Trophoblast cell (in vitro differentiated cells and primary cell): ENCODE measurements around the gene CDSN.
A peak's percentile ranks its signal among the peaks of the same experiment; 100 is the strongest.

Source experiments
- DNase-seq, 2 donors: peaks; one replicate each; pipeline ENCODE4 v3.0.0-alpha.2; 2016
- H2AFZ ChIP-seq: 2 replicates; pipeline ENCODE4 v1.6.1; 2013; ENCODE audit warnings: low read length, moderate library complexity, mild to moderate bottlenecking; ENCODE audit not compliant: insufficient read depth, poor library complexity
- H2AK5ac ChIP-seq: 2 replicates; pipeline ENCODE4 v1.6.1; 2013; ENCODE audit warnings: mild to moderate bottlenecking, low read length
- H2BK120ac ChIP-seq: 2 replicates; pipeline ENCODE4 v1.6.1; 2013; ENCODE audit warnings: low read length, mild to moderate bottlenecking, moderate library complexity; ENCODE audit not compliant: insufficient read depth, poor library complexity
- H2BK12ac ChIP-seq: 2 replicates; pipeline ENCODE4 v1.6.1; 2013; ENCODE audit warnings: mild to moderate bottlenecking, low read length, moderate library complexity
- H2BK5ac ChIP-seq: 2 replicates; pipeline ENCODE4 v1.6.1; 2013; ENCODE audit warnings: low read length, low read depth, moderate library complexity, mild to moderate bottlenecking; ENCODE audit not compliant: poor library complexity
- H3K14ac ChIP-seq: 2 replicates; pipeline ENCODE4 v1.6.1; 2013; ENCODE audit warnings: mild to moderate bottlenecking, low read length
- H3K18ac ChIP-seq: 2 replicates; pipeline ENCODE4 v1.6.1; 2013; ENCODE audit warnings: mild to moderate bottlenecking, low read length
- H3K23ac ChIP-seq: 2 replicates; pipeline ENCODE4 v1.6.1; 2013; ENCODE audit warnings: low read length
- H3K27ac ChIP-seq: 2 replicates; pipeline ENCODE4 v1.5.1; 2013; ENCODE audit warnings: low read depth, mild to moderate bottlenecking, inconsistent platforms, low read length, moderate library complexity
- H3K27me3 ChIP-seq: 2 replicates; pipeline ENCODE4 v1.6.1; 2013; ENCODE audit warnings: inconsistent platforms, mild to moderate bottlenecking, low read length, moderate library complexity; ENCODE audit not compliant: insufficient read depth
- H3K36me3 ChIP-seq, 2 experiments: 1 replicate in 1 of 2; 2 replicates in 1 of 2; pipeline ENCODE4 v1.6.1; 2013; ENCODE audit warnings: low read length in 2 of 2, mild to moderate bottlenecking in 2 of 2, moderate library complexity in 1 of 2; ENCODE audit not compliant: insufficient read depth in 2 of 2, control insufficient read depth in 1 of 2
- H3K4ac ChIP-seq: 2 replicates; pipeline ENCODE4 v1.6.1; 2013; ENCODE audit warnings: low read depth, mild to moderate bottlenecking, low read length, moderate library complexity
- H3K4me1 ChIP-seq, 2 experiments: 1 replicate in 1 of 2; 2 replicates in 1 of 2; pipeline ENCODE4 v1.6.1; 2013; ENCODE audit warnings: low read length in 2 of 2, mild to moderate bottlenecking in 2 of 2, moderate library complexity in 1 of 2; ENCODE audit not compliant: insufficient read depth in 2 of 2, control insufficient read depth in 1 of 2
- H3K4me2 ChIP-seq: 2 replicates; pipeline ENCODE4 v1.6.1; 2013; ENCODE audit warnings: inconsistent platforms, mild to moderate bottlenecking, low read length, moderate library complexity
- H3K4me3 ChIP-seq: 2 replicates; pipeline ENCODE4 v1.5.1; 2013; ENCODE audit warnings: mild to moderate bottlenecking, low read depth, low read length, inconsistent platforms
- H3K79me1 ChIP-seq: one replicate; pipeline ENCODE4 v1.6.1; 2013; ENCODE audit warnings: low read length
- H3K79me2 ChIP-seq: 2 replicates; pipeline ENCODE4 v1.6.1; 2013; ENCODE audit warnings: low read length, mild to moderate bottlenecking; ENCODE audit not compliant: control insufficient read depth, insufficient read depth, poor library complexity
- H3K9ac ChIP-seq: 2 replicates; pipeline ENCODE4 v1.6.1; 2013; ENCODE audit warnings: mild to moderate bottlenecking, low read length
- H3K9me3 ChIP-seq: 2 replicates; pipeline ENCODE4 v1.6.1; 2013; ENCODE audit warnings: low read depth, mild to moderate bottlenecking, control low read depth, inconsistent platforms, low read length; ENCODE audit not compliant: insufficient read depth
- H4K12ac ChIP-seq: 2 replicates; pipeline ENCODE4 v1.6.1; 2013; ENCODE audit warnings: low read depth, mild to moderate bottlenecking, low read length, moderate library complexity
- H4K8ac ChIP-seq: 2 replicates; pipeline ENCODE4 v1.6.1; 2013; ENCODE audit warnings: low read depth, mild to moderate bottlenecking, low read length, moderate library complexity
- H4K91ac ChIP-seq: one replicate; pipeline ENCODE4 v1.6.1; 2013; ENCODE audit warnings: low read depth, mild to moderate bottlenecking, low read length, moderate library complexity
- WGBS: extraction: QIAGEN DNeasy Blood & Tissue Kit; methylation state at CpG from one replicate; pipeline ENCODE4 v1.1.7; 2013; ENCODE audit warnings: missing lambda C conversion rate; ENCODE audit not compliant: insufficient read length, insufficient coverage; ENCODE audit errors: extremely low coverage; 5-methylcytosine and 5-hydroxymethylcytosine counted together

The CDSN gene

DNA sequence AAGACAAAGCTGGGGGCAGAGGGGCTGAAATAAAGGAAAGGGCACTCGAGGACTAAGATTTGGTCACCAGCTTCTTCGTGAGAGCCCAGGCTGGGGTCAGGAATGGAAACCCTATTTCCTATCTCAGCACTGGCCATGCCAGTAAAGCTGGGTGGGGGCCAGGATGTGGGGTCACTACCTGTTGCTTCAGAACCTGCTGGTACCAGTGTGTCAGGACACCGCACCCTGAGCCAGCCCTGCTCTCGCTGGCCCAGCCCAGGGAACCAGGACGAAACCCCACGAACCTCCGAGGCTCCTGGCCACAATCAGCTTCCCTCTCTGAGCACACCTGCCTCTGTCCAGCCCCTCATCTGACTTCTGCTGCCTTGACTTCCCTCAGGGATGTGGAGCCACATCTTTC is 2.1 kb downstream of the CDSN start:
- H3K27ac ChIP-seq, result no peak overlapping the region
- no peak overlapping the region for H2BK120ac ChIP-seq
- H3K9me3 ChIP-seq, result peaks cover 1% of the 10 kb centered on the region
- no peak overlapping the region for H3K4me2 ChIP-seq
- H3K27me3 ChIP-seq, result no peaks in the 10 kb centered on the region
- no peak overlapping the region for H3K14ac ChIP-seq
- H3K79me1 ChIP-seq, result no peaks in the 10 kb centered on the region
- no peak overlapping the region for H3K23ac ChIP-seq
- no peak overlapping the region for H4K12ac ChIP-seq
- peaks cover 9 to 14% of the 10 kb centered on the region in 2 experiments for H3K4me1 ChIP-seq
- no peak overlapping the region for H3K9ac ChIP-seq
- no peak overlapping the region for H2AK5ac ChIP-seq
- no peak overlapping the region for H4K91ac ChIP-seq
- H3K36me3 ChIP-seq, result no peaks in the 10 kb centered on the region
- no CpG with 5 or more reads among the region's 7 CpGs for WGBS
- H3K4me3 ChIP-seq, result no peak overlapping the region
- no peak overlapping the region for H2AFZ ChIP-seq
- H3K79me2 ChIP-seq, result no peaks in the 10 kb centered on the region
- H3K18ac ChIP-seq, result no peak overlapping the region
- H4K8ac ChIP-seq, result no peak overlapping the region
- no peak overlapping the region for H2BK5ac ChIP-seq
- DNase-seq, result no peak
- H2BK12ac ChIP-seq, result no peak overlapping the region
- H3K4ac ChIP-seq, result no peak overlapping the region

DNA sequence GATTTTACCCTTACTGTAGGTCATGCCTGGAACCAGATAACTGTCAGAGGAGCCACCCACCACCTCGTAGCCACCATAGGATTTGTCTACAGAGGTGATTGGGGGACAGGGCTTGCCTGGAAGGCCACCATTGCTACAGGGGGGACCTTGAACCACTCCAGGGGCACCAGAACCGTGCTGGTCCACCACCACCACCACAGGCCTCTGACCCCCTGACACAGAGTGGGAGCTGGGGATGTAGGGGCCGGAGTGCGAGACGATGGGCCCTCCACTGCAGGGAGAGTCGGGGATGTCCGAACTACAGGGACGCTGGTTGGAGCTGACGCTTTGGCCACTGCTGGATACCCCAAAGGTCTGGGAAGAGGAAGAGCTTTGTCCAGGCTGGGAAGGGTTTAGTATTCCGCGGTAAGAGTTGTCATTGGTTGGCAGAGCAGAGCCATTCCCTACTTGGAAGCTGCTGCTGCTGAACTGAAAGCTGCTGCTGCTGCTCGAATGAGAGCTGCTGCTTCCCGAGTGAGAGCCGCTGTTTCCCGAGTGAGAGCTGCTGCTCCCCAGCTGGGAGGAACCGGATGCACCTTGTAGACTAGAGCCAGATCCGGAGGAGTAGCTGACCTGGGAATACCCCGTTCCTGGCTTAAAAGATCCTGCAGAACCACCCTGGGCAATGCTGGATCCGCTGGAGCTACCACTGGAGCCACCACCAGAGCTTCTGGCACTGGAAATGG is 3.4 kb downstream of the CDSN start:
- Histone ChIP-seq H3K4ac (no peak overlapping the region), H2BK12ac (no peak overlapping the region), H2BK120ac (no peak overlapping the region), H2AK5ac (no peak overlapping the region), H3K18ac (no peak overlapping the region), H2BK5ac (no peak overlapping the region), H3K4me2 (no peak overlapping the region), H3K27me3 (no peaks in the 10 kb centered on the region), H3K36me3 (no peaks in the 10 kb centered on the region), H3K4me3 (no peak overlapping the region), H3K23ac (no peak overlapping the region), H3K4me1 (peaks cover 9 to 14% of the 10 kb centered on the region in 2 experiments), H4K8ac (no peak overlapping the region), H2AFZ (no peak overlapping the region), H3K79me1 (no peaks in the 10 kb centered on the region), H3K9ac (no peak overlapping the region), H3K14ac (no peak overlapping the region), H4K91ac (no peak overlapping the region), H3K9me3 (peaks cover 1% of the 10 kb centered on the region), H3K27ac (no peak overlapping the region), H4K12ac (no peak overlapping the region), H3K79me2 (no peaks in the 10 kb centered on the region)
- WGBS, result no CpG with 5 or more reads among the region's 19 CpGs
- DNase-seq, result no peak

DNA sequence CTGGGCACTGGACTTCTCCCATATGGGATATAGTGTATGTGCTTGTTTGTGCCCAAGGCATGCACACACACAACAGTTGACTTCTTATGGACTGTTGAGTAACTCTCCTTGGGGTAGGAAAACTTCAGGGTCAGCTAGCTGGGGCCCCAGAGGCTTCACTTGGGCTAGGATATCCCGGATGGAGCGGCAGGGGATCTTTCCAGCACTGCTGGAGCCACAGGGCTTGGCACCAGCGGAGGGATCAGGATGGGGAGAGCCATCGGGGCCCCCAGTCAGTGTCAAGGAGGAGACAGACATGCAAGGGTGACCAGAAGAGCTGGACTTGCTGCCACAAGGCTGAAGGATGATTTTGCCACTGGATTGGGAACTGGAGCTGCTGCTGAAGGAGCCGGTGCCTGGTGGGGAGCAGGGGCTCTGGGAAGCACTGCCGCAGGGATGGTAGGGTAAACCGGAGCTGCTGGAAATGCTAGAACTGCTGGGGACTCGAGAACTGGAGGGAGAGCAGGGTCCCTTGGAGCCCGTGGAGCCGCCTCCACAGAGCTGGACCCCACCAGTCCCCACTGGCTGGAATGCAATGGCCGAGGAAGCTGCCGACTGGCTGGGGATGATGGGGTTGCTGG is 4.2 kb downstream of the CDSN start:
- Histone ChIP-seq H4K91ac (no peak overlapping the region), H4K8ac (no peak overlapping the region), H3K18ac (no peak overlapping the region), H3K23ac (no peak overlapping the region), H2BK5ac (no peak overlapping the region), H3K4me3 (no peak overlapping the region), H2AK5ac (no peak overlapping the region), H2BK12ac (no peak overlapping the region), H3K36me3 (no peaks in the 10 kb centered on the region), H2AFZ (no peak overlapping the region), H4K12ac (no peak overlapping the region), H3K9ac (no peak overlapping the region), H3K79me2 (no peaks in the 10 kb centered on the region), H3K4me2 (no peak overlapping the region), H3K14ac (no peak overlapping the region), H3K27ac (no peak overlapping the region), H2BK120ac (no peak overlapping the region), H3K4ac (no peak overlapping the region), H3K79me1 (no peaks in the 10 kb centered on the region), H3K9me3 (peaks cover 1% of the 10 kb centered on the region), H3K27me3 (no peaks in the 10 kb centered on the region), H3K4me1 (peaks cover 9 to 14% of the 10 kb centered on the region in 2 experiments)
- no peak for DNase-seq
- no CpG with 5 or more reads among the region's 12 CpGs for WGBS

DNA sequence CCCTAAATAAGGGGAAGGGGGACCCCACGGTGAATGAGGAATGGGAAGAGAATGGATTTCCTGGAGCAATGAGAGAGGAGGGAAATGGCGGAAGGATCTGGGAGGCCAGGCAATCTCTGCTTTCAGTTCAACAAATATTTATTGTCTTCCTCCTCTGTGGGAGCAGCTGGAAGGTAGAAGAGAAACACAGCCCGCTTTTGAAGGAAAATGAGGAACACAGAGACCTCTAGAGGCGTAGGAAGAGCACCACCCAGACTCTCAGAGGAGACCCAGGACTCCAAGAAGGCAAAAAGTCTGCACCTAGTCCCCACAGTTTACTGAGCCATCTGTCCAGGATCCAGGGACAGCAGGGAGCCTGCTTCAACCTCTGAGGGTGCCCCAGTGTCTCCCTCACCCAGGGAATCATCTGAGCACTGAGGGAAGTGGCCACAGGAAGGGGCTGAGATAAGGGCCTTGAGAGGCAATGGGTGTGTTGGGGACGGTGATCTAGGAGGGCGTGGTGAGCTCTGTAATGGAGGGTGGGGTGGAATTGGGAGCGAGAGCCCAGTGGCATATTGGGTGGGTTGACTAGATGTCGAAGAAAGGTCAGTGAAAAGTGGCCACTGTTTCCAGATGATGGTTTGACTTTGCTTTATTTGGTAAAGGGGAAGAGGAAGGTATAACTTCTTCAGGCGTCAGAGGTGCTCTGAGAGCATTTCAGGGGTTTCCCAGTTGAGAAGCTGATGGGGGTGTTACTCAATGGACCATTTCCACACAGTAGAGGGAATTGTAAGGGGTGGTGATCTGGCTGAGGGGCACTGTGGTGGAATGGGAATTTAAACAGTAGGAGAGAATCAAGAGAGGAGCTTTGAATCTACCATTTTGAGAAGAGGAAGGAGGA is 5.0 kb downstream of the CDSN start:
- no peak overlapping the region for H3K23ac ChIP-seq
- no peaks in the 10 kb centered on the region for H3K79me2 ChIP-seq
- H3K36me3 ChIP-seq, result no peaks in the 10 kb centered on the region
- no peak overlapping the region for H3K18ac ChIP-seq
- peak; percentile 20 to 47 for DNase-seq
- H3K14ac ChIP-seq, result no peak overlapping the region
- no peak overlapping the region for H2BK5ac ChIP-seq
- no CpG with 5 or more reads among the region's 9 CpGs for WGBS
- no peak overlapping the region for H2BK12ac ChIP-seq
- H2AFZ ChIP-seq, result peak overlapping the region; percentile 50
- H3K9ac ChIP-seq, result no peak overlapping the region
- H3K4me1 ChIP-seq, result peaks cover 9 to 14% of the 10 kb centered on the region in 2 experiments
- no peak overlapping the region for H3K4me3 ChIP-seq
- no peak overlapping the region for H3K4me2 ChIP-seq
- no peak overlapping the region for H2AK5ac ChIP-seq
- peak overlapping the region; percentile 45 for H4K91ac ChIP-seq
- no peak overlapping the region for H4K8ac ChIP-seq
- H4K12ac ChIP-seq, result no peak overlapping the region
- no peaks in the 10 kb centered on the region for H3K27me3 ChIP-seq
- H3K9me3 ChIP-seq, result peaks cover 1% of the 10 kb centered on the region
- H3K79me1 ChIP-seq, result no peaks in the 10 kb centered on the region
- no peak overlapping the region for H3K27ac ChIP-seq
- H2BK120ac ChIP-seq, result no peak overlapping the region
- H3K4ac ChIP-seq, result no peak overlapping the region
